Epithelial cell of alveolus of lung (primary cell): ENCODE results near the gene STX5. TPM values are rescaled to one million over a fixed set of nuclear protein-coding genes. Genes with fewer than 3 reads are reported as not detected.

Experiments
- total RNA-seq: library from RNA; depleted of rRNA; stranded (reverse); fragments of >200 nt; gene quantifications from 2 replicates; pipeline ENCODE4 v1.2.1, GENCODE V29; 2015

STX5 gene, protein sequence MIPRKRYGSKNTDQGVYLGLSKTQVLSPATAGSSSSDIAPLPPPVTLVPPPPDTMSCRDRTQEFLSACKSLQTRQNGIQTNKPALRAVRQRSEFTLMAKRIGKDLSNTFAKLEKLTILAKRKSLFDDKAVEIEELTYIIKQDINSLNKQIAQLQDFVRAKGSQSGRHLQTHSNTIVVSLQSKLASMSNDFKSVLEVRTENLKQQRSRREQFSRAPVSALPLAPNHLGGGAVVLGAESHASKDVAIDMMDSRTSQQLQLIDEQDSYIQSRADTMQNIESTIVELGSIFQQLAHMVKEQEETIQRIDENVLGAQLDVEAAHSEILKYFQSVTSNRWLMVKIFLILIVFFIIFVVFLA
- total RNA-seq, result 44.6 and 50.4 TPM in 2 replicates

GRCh38 chr11:62831520-62832335 is at the start of gene STX5:
Gene STX5, minus strand, starts transcription at chr11:62832051. Its CDS starts 808 bp downstream, at chr11:62831243.

GRCh38 chr11:62880803-62881578 is 49.1 kb upstream of the STX5 start, which contains the start of gene SLC3A2:
Gene SLC3A2, plus strand, starts transcription at chr11:62880896. Its CDS starts 128 bp downstream, at chr11:62881024.

DNA sequence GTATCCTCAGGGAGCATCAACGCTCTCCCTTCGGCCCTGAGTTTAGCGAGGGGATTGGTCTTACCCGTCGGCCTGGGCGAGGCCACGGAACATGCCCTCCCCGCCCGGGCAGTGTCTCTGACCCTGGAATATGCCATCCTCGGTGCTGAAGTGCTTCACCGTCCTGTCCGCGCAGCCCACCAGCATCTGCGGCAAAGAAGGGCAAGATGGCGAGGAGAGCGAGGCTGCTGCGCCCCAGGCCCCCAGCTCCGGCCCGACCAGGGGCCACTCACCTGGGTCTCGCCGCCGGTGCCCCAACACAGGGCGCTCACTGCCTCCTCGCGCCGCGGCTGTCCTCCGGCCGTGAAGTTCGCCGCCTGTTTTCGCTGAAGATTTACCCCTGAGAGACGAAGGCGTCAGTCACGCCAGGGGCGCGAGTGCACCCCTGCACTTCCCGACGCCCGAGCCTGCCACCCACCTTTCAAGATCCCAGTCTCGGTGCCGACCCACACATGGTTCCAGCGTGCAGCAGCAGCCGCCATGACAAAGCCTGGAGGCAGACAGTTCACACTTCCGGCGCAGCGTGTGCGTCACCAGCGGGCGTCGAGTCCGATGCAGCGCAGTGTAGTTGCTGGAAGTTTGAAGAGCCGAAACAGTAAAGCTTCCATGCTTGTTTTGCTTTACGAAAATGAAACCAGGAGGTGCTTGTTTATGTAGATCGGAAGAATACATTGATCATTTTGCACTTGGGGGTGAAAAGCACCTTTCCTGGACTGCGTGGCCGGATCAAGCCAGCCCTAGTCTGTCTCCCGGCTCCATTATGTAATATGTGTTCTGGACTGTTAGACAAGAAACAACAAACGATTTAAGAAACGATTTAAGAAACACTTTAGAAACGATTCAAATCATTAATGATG is 7.4 kb upstream of the STX5 start, which contains the start of gene WDR74:
WDR74 (minus strand) TSS at position 541 of the 896 bp plus-strand sequence; CDS start at position 521, 20 bp downstream.

DNA sequence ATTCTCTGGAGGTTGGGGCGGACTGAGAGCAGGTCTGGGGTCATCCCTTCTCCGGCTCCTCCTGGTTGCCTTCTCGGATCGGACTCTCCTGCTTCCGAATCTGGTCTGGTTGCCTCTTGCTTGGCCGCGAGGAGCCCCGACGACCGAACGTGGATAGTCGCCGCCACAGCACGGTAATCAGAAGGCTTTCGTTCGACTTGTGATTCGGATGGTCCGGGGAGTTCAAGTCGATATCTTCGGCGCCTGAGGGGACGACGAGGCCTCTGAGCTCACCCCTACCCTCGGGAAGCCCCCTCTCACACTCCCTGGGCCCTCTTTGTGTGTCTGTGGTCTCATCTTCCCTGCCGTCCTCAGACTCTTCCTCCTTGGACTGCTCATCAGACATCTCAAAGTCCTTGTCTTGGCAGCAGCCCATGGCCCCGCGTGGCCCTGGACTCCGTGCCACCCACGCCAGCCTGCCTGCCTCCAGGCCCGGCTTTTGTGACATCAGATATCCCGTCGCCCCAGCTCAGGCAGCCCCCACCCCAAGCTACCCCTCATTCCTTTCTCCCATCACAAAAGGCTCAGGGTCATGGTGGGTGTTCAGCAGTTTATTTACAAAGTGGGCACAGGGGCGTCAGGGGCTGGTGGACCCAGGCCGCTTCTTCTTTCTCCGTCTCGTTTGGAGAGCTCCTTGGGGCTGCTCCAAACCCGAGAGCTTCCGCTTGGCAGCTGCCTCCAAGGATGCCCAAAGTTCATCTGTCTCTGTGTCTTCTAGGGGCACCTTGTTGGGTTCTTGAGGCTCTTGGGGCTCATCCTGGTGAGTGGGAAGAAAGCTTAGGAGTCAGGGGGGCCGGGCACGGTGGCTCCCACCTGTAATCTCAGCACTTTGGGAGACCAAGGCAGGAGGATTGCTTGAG is 734 bp upstream of the STX5 start, which contains the start of gene TEX54:
TEX54 (minus strand) TSS at position 506 of the 899 bp plus-strand sequence.

GRCh38 chr11:62805076-62805892 is 26.6 kb downstream of the STX5 start, which contains the start of gene NXF1:
Gene NXF1, minus strand, starts transcription at chr11:62805440. Its CDS starts 84 bp downstream, at chr11:62805356.

DNA sequence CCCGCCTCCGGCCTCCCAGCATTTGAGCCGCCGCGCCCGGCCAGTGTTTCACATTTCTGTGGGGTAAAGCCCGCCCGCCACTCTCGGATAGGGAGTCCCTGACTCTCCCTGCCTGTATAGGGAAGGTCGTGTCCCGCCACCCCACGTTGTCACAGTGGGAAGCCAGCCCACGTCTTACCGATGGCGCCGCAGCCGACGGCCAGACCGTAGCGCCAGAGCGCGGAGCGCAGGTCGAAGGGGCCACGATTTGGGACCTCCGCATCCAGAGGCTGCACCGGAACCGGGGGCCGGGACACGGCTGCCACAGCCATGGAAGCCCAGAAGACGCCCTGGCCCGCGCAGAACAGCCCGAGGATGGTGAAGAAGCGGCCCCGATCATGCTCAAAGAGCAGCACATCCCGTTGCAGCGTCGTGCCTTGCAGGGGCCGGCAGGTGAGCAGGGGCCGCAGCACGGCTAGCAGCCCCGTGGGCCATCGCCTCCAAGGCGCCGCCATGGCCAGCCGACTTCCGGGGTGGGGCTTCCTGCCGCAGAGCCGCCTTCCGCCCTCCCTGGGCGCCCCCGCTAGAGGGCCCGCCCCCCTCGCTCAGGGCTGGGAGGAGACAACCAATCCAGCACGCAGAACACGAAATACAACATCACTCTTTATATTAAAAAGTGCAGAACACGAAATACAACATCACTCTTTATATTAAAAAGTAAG is 40.2 kb downstream of the STX5 start, which contains the start of gene TMEM223:
TMEM223 (minus strand) TSS at position 506 of the 701 bp plus-strand sequence; CDS start at position 494, 12 bp downstream.

GRCh38 chr11:62787005-62787759 is 44.7 kb downstream of the STX5 start, which contains the start of gene TMEM179B:
Gene TMEM179B, plus strand, starts transcription at chr11:62787402. Its CDS starts 30 bp downstream, at chr11:62787432.

DNA sequence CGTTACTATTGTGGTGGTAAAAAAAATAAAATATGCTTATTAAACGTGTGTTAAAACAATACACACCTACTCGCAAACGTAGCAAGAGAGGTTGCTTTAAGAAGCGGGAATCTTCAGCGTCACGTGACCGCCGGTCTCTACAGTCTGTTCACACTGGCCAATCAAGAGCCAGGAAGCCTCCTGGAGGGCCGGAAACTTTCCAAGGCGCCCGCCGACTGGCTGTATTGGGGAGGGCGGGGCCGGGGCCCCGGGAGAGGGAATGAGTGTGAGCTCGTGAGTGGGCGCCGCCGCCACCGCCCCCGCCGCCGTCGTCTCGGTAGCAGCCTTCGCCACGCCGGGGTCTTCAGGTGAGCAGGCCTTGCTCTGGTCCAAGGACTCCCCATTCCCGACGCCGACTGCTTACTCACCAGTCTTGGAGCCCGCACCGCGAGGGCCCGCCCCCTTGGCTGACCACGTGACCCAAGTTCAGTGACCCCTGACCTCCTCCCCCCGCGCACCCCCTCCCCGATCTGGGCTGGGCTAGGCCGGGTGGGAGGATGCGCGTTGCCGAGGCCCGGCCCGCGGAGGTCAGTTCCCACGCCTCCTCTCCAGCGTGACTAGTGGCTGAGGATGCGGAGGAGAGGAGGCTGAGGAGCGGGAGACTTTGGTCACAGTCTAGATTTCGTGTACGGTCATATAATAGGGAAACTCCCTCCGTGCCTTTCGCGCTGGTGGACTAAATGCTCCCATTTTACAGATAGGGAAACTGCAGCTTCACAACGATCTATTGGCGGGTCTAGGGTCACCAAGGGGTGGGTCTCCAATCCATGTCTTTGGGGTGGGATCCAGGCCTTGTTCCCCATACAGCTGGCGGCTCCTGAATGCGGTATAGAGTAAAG is 60.5 kb downstream of the STX5 start, which contains the start of gene TAF6L:
TAF6L (plus strand) TSS at position 253 of the 878 bp plus-strand sequence. CDS start 4,388 bp downstream, outside the sequence.

Other genes with a start within 250 kb of the STX5 start
- gene TUT1, start 240.5 kb downstream of the STX5 start, total RNA-seq, result 9.2 and 13.4 TPM in 2 replicates
- 72.1 and 101 TPM in 2 replicates for gene MTA2, start 230.2 kb downstream of the STX5 start, total RNA-seq
- 25.9 and 34.3 TPM in 2 replicates for gene EML3, start 219.3 kb downstream of the STX5 start, total RNA-seq
- gene ROM1, start 218.8 kb downstream of the STX5 start, total RNA-seq, result 2.7 and 11.6 TPM in 2 replicates
- gene B3GAT3, start 210.1 kb downstream of the STX5 start, total RNA-seq, result 48.7 and 55.3 TPM in 2 replicates
- gene GANAB, start 185.4 kb downstream of the STX5 start, total RNA-seq, result 321 and 375 TPM in 2 replicates
- gene INTS5, start 178.7 kb downstream of the STX5 start, total RNA-seq, result 30.1 and 41.0 TPM in 2 replicates
- gene C11orf98, start 166.8 kb downstream of the STX5 start, total RNA-seq, result 71.6 and 87.2 TPM in 2 replicates
- gene CSKMT, start 166.7 kb downstream of the STX5 start, total RNA-seq, result 6.1 and 10.1 TPM in 2 replicates
- gene UQCC3, start 160.4 kb downstream of the STX5 start, total RNA-seq, result 11.5 and 17.2 TPM in 2 replicates
- 2.4 and 3.1 TPM in 2 replicates for gene LBHD1, start 159.8 kb downstream of the STX5 start, total RNA-seq
- gene UBXN1, start 153.0 kb downstream of the STX5 start, total RNA-seq, result 135 and 148 TPM in 2 replicates
- 2.1 and 4.3 TPM in 2 replicates for gene LRRN4CL, start 142.5 kb downstream of the STX5 start, total RNA-seq
- 66.0 and 82.1 TPM in 2 replicates for gene BSCL2, start 124.6 kb downstream of the STX5 start, total RNA-seq
- gene GNG3, start 124.4 kb downstream of the STX5 start, total RNA-seq, result not detected in 2 replicates
- gene HNRNPUL2, start 104.6 kb downstream of the STX5 start, total RNA-seq, result 9.2 and 16.2 TPM in 2 replicates
- gene TTC9C, start 103.6 kb downstream of the STX5 start, total RNA-seq, result 22.4 and 50.1 TPM in 2 replicates
- gene ZBTB3, start 77.9 kb downstream of the STX5 start, total RNA-seq, result 7.5 and 8.3 TPM in 2 replicates
- gene POLR2G, start 70.5 kb downstream of the STX5 start, total RNA-seq, result 95.7 and 111 TPM in 2 replicates
- 11.4 and 20.0 TPM in 2 replicates for gene TAF6L, start 60.7 kb downstream of the STX5 start, total RNA-seq
- gene TMEM179B, start 44.6 kb downstream of the STX5 start, total RNA-seq, result 82.1 and 98.6 TPM in 2 replicates
- gene TMEM223, start 40.0 kb downstream of the STX5 start, total RNA-seq, result 39.0 and 55.0 TPM in 2 replicates
- 20.3 and 44.3 TPM in 2 replicates for gene NXF1, start 26.6 kb downstream of the STX5 start, total RNA-seq
- gene TEX54, start 790 bp upstream of the STX5 start, total RNA-seq, result not detected in 2 replicates
- 38.6 and 57.9 TPM in 2 replicates for gene WDR74, start 7.5 kb upstream of the STX5 start, total RNA-seq
- gene SLC3A2, start 48.8 kb upstream of the STX5 start, total RNA-seq, result 146 and 183 TPM in 2 replicates
- not detected in 2 replicates for gene CHRM1, start 89.3 kb upstream of the STX5 start, total RNA-seq
- gene SLC22A6, start 152.9 kb upstream of the STX5 start, total RNA-seq, result not detected in 2 replicates
- gene SLC22A8, start 183.8 kb upstream of the STX5 start, total RNA-seq, result not detected in 2 replicates